Osteocyte (in vitro differentiated cells): ENCODE measurements around the gene MORC3. TPM values are rescaled to one million over a fixed set of nuclear protein-coding genes. Genes with fewer than 3 reads are reported as not detected.
"Not testable (repeated sequence)": the region's sequence is repeated elsewhere in the genome, so short reads cannot be mapped to it uniquely, and the experiment has no call there.

Experiments used
- DNase-seq: peaks from one replicate; pipeline ENCODE4 v3.0.0; 2021; ENCODE audit warnings: mixed read lengths; ENCODE audit not compliant: unreplicated experiment; ENCODE audit errors: extremely low spot score
- H3K27ac Mint-ChIP-seq: one replicate; pipeline ENCODE4 v1.8.0; 2021; ENCODE audit warnings: mild to moderate bottlenecking, mixed read lengths; ENCODE audit not compliant: unreplicated experiment
- H3K27me3 Mint-ChIP-seq: one replicate; pipeline ENCODE4 v1.8.0; 2021; ENCODE audit warnings: mixed read lengths; ENCODE audit not compliant: unreplicated experiment
- H3K36me3 Mint-ChIP-seq: one replicate; pipeline ENCODE4 v1.8.0; 2021; ENCODE audit warnings: mixed read lengths; ENCODE audit not compliant: unreplicated experiment
- H3K4me1 Mint-ChIP-seq: one replicate; pipeline ENCODE4 v1.8.0; 2021; ENCODE audit warnings: mixed read lengths; ENCODE audit not compliant: unreplicated experiment
- H3K4me3 Mint-ChIP-seq: one replicate; pipeline ENCODE4 v1.8.0; 2021; ENCODE audit warnings: mild to moderate bottlenecking, moderate library complexity, mixed read lengths; ENCODE audit not compliant: unreplicated experiment
- H3K9me3 Mint-ChIP-seq: one replicate; pipeline ENCODE4 v1.8.0; 2021; ENCODE audit warnings: mixed read lengths; ENCODE audit not compliant: unreplicated experiment
- CTCF ChIP-seq: fragments of 200-600 bp; sonication (generic); IDR thresholded peaks from 2 replicates; pipeline ENCODE4 v1.5.0; 2021; ENCODE audit warnings: antibody characterized with exemption, mild to moderate bottlenecking, moderate library complexity
- total RNA-seq: library from RNA; stranded (reverse); gene quantifications from 2 replicates; pipeline ENCODE4 v1.2.1, GENCODE V29; 2021

MORC3 gene
- total RNA-seq, 1 donor from 2014 or later, result 27.8 TPM

- H3K4me3 Mint-ChIP-seq, result no peak overlapping the region
- peaks cover 6% of the 10 kb centered on the region for H3K36me3 Mint-ChIP-seq
- no peaks in the 10 kb centered on the region for H3K27me3 Mint-ChIP-seq
- TF ChIP-seq CTCF, result no peak
- no peak overlapping the region for H3K27ac Mint-ChIP-seq
- H3K9me3 Mint-ChIP-seq, result no peaks in the 10 kb centered on the region
- H3K4me1 Mint-ChIP-seq, result peaks cover 5% of the 10 kb centered on the region
- no peak for DNase-seq
These were observed 68.1 kb downstream of the MORC3 start for GRCh38 chr21:36388096-36388495.

GRCh38 chr21:36388835-36389234 lies 68.8 kb downstream of the MORC3 start:
- no peak overlapping the region for H3K4me3 Mint-ChIP-seq
- H3K27ac Mint-ChIP-seq, result no peak overlapping the region
- no peaks in the 10 kb centered on the region for H3K9me3 Mint-ChIP-seq
- peaks cover 6% of the 10 kb centered on the region for H3K36me3 Mint-ChIP-seq
- H3K4me1 Mint-ChIP-seq, result peaks cover 5% of the 10 kb centered on the region
- no peaks in the 10 kb centered on the region for H3K27me3 Mint-ChIP-seq
- TF ChIP-seq CTCF, result no peak
- DNase-seq, result no peak

- not testable (repeated sequence) for H3K27ac Mint-ChIP-seq, H3K27me3 Mint-ChIP-seq, H3K4me3 Mint-ChIP-seq, DNase-seq, H3K9me3 Mint-ChIP-seq, H3K4me1 Mint-ChIP-seq
- peaks cover 12% of the 10 kb centered on the region for H3K36me3 Mint-ChIP-seq
These were observed 71.7 kb downstream of the MORC3 start for GRCh38 chr21:36391649-36392048.

- Mint-ChIP-seq H3K27ac (no peak overlapping the region), H3K27me3 (no peaks in the 10 kb centered on the region), H3K36me3 (peaks cover 23% of the 10 kb centered on the region), H3K9me3 (no peaks in the 10 kb centered on the region), H3K4me1 (no peaks in the 10 kb centered on the region), H3K4me3 (no peak overlapping the region)
- no peak for TF ChIP-seq CTCF
- no peak for DNase-seq
These were observed 75.5 kb downstream of the MORC3 start for GRCh38 chr21:36395353-36396111.

- no peak for DNase-seq
- H3K9me3 Mint-ChIP-seq, result no peaks in the 10 kb centered on the region
- H3K27me3 Mint-ChIP-seq, result no peaks in the 10 kb centered on the region
- peaks cover 24% of the 10 kb centered on the region for H3K36me3 Mint-ChIP-seq
- no peak overlapping the region for H3K27ac Mint-ChIP-seq
- H3K4me1 Mint-ChIP-seq, result no peaks in the 10 kb centered on the region
- H3K4me3 Mint-ChIP-seq, result no peak overlapping the region
- no peak for TF ChIP-seq CTCF
These were observed 76.3 kb downstream of the MORC3 start for GRCh38 chr21:36396325-36396724.
